H1 (cell line): ENCODE data around the gene LAMA4. TPM values are rescaled to one million over a fixed set of nuclear protein-coding genes. Genes with fewer than 3 reads are reported as not detected.

Experiments used
- CTCF ChIA-PET: fragments of 300-600 bp; sonication (Branson Sonifier 250); formaldehyde crosslinking; loops from one replicate; lab custom pipeline; 2021; ENCODE audit not compliant: partially characterized antibody; lab: Charles Lee
- POLR2A ChIA-PET: fragments of 300-600 bp; sonication (Branson Sonifier 250); formaldehyde crosslinking; loops from one replicate; lab custom pipeline; 2021; ENCODE audit warnings: inconsistent platforms; ENCODE audit not compliant: partially characterized antibody; lab: Charles Lee
- DNase-seq, 2 experiments: peaks; one replicate each; pipeline versions ENCODE4 v3.0.0 to v3.0.0-alpha.2; 2010 to 2022; ENCODE audit warnings: low spot score in 2 of 2, low read depth in 1 of 2, mixed read lengths in 1 of 2
- FAIRE-seq: peaks from 2 replicates; lab custom pipeline; 2011; peaks lifted over from hg19 to GRCh38; lab: Jason Lieb, UNC
- H2AFZ ChIP-seq: 2 replicates; pipeline ENCODE4 v1.8.1; 2012; ENCODE audit warnings: low read length, inconsistent platforms
- H2AK5ac ChIP-seq: 2 replicates; pipeline ENCODE4 v1.6.1; 2013; ENCODE audit warnings: low read depth, low read length
- H2BK120ac ChIP-seq: replicated peaks from 2 replicates; pipeline ENCODE3; 2013; ENCODE audit warnings: low read depth, low read length, inconsistent platforms
- H2BK12ac ChIP-seq: 2 replicates; pipeline ENCODE4 v1.6.1; 2013; ENCODE audit warnings: low read depth, low read length
- H2BK15ac ChIP-seq: 2 replicates; pipeline ENCODE4 v1.6.1; 2013; ENCODE audit warnings: low read length
- H2BK20ac ChIP-seq: 2 replicates; pipeline ENCODE4 v1.6.1; 2013; ENCODE audit warnings: low read length
- H2BK5ac ChIP-seq: 2 replicates; pipeline ENCODE4 v1.6.1; 2013; ENCODE audit warnings: low read depth, low read length
- H3K14ac ChIP-seq: 2 replicates; pipeline ENCODE4 v1.6.1; 2013; ENCODE audit warnings: inconsistent platforms; ENCODE audit not compliant: insufficient read length
- H3K18ac ChIP-seq: 2 replicates; pipeline ENCODE4 v1.6.1; 2013; ENCODE audit warnings: low read length; ENCODE audit errors: extremely low read depth
- H3K23ac ChIP-seq: 2 replicates; pipeline ENCODE4 v1.6.1; 2013; ENCODE audit warnings: inconsistent platforms; ENCODE audit not compliant: insufficient read length
- H3K23me2 ChIP-seq: 2 replicates; pipeline ENCODE4 v1.6.1; 2013; ENCODE audit warnings: low read depth, low read length
- H3K27ac ChIP-seq: 2 replicates; pipeline ENCODE4 v1.6.1; 2011; ENCODE audit warnings: low read depth, low read length, inconsistent platforms
- H3K27me3 ChIP-seq, 4 experiments: replicated peaks in 1 of 4; 1 replicate in 1 of 4; 2 replicates in 3 of 4; pipeline versions ENCODE4 v1.6.1 to v1.8.1; 2011 to 2013; ENCODE audit warnings: low read length in 3 of 4, mild to moderate bottlenecking in 3 of 4, inconsistent platforms in 2 of 4, mixed read lengths in 2 of 4, moderate library complexity in 1 of 4; ENCODE audit not compliant: control insufficient read depth in 3 of 4, insufficient read depth in 3 of 4; ENCODE audit errors: extremely low read depth in 1 of 4
- H3K36me3 ChIP-seq, 4 experiments: 2 replicates each; pipeline versions ENCODE4 v1.6.1 to v1.8.1; 2011 to 2013; ENCODE audit warnings: mild to moderate bottlenecking in 4 of 4, low read length in 3 of 4, moderate library complexity in 2 of 4, control low read depth in 1 of 4, inconsistent platforms in 1 of 4; ENCODE audit not compliant: insufficient read depth in 4 of 4, control insufficient read depth in 2 of 4
- H3K4ac ChIP-seq: replicated peaks from 2 replicates; pipeline ENCODE3; 2013; ENCODE audit warnings: low read length, low read depth, mixed read lengths, inconsistent platforms; ENCODE audit not compliant: insufficient read length
- H3K4me1 ChIP-seq, 4 experiments: replicated peaks in 1 of 4; 1 replicate in 1 of 4; 2 replicates in 3 of 4; pipeline versions ENCODE4 v1.6.1 to v1.8.1; 2011 to 2013; ENCODE audit warnings: low read length in 3 of 4, inconsistent platforms in 2 of 4, mixed read lengths in 1 of 4; ENCODE audit not compliant: insufficient read depth in 4 of 4, control insufficient read depth in 3 of 4
- H3K4me2 ChIP-seq, 2 experiments: 2 replicates each; pipeline versions ENCODE4 v1.6.1 to v1.8.1; 2011 to 2013; ENCODE audit warnings: low read depth in 2 of 2, low read length in 2 of 2, control low read depth in 1 of 2, inconsistent platforms in 1 of 2, mild to moderate bottlenecking in 1 of 2; ENCODE audit not compliant: insufficient read depth in 1 of 2
- H3K4me3 ChIP-seq, 4 experiments: fragments of 200-600, 300-600 bp in 1 of 4; sonication (generic), shearing (Covaris generic), sonication (Bioruptor Twin) in 1 of 4; 2 replicates each; pipeline versions ENCODE4 v1.5.1 to v1.8.1; 2011 to 2016; ENCODE audit warnings: low read length in 4 of 4, low read depth in 3 of 4, control low read depth in 2 of 4, inconsistent platforms in 2 of 4, mild to moderate bottlenecking in 2 of 4, mixed read lengths in 1 of 4, moderate library complexity in 1 of 4; ENCODE audit not compliant: insufficient read depth in 2 of 4; ENCODE audit errors: extremely low read depth in 1 of 4
- H3K56ac ChIP-seq: replicated peaks from 2 replicates; pipeline ENCODE3; 2013; ENCODE audit warnings: low read depth, mild to moderate bottlenecking, mixed read lengths, low read length, inconsistent platforms; ENCODE audit not compliant: insufficient read length
- H3K79me1 ChIP-seq: 2 replicates; pipeline ENCODE4 v1.6.1; 2013; ENCODE audit warnings: low read depth, low read length, control low read depth
- H3K79me2 ChIP-seq, 2 experiments: 2 replicates each; pipeline versions ENCODE4 v1.6.1 to v1.8.1; 2012 to 2013; ENCODE audit warnings: low read length in 2 of 2, mild to moderate bottlenecking in 2 of 2, inconsistent platforms in 1 of 2; ENCODE audit not compliant: insufficient read depth in 2 of 2, control insufficient read depth in 1 of 2
- H3K9ac ChIP-seq, 4 experiments: replicated peaks in 1 of 4; 1 replicate in 1 of 4; 2 replicates in 3 of 4; pipeline versions ENCODE4 v1.6.1 to v1.8.1; 2011 to 2013; ENCODE audit warnings: low read depth in 3 of 4, low read length in 3 of 4, control low read depth in 2 of 4, mild to moderate bottlenecking in 2 of 4, moderate library complexity in 2 of 4, inconsistent platforms in 1 of 4; ENCODE audit errors: extremely low read depth in 1 of 4
- H3K9me3 ChIP-seq, 2 experiments: 2 replicates each; pipeline versions ENCODE4 v1.6.1 to v1.8.1; 2012 to 2013; ENCODE audit warnings: mild to moderate bottlenecking in 2 of 2, moderate library complexity in 2 of 2, control low read depth in 1 of 2, inconsistent platforms in 1 of 2, low read depth in 1 of 2, low read length in 1 of 2, mixed read lengths in 1 of 2; ENCODE audit not compliant: insufficient read depth in 2 of 2
- H4K20me1 ChIP-seq, 2 experiments: replicated peaks in 1 of 2; 2 replicates each; pipeline versions ENCODE3 to v1.8.1; 2011 to 2013; ENCODE audit warnings: inconsistent platforms in 2 of 2, low read length in 2 of 2, mild to moderate bottlenecking in 1 of 2; ENCODE audit not compliant: insufficient read depth in 2 of 2, control insufficient read depth in 1 of 2
- H4K5ac ChIP-seq: 2 replicates; pipeline ENCODE4 v1.6.1; 2013; ENCODE audit warnings: low read length, low read depth, mixed read lengths, inconsistent platforms; ENCODE audit not compliant: insufficient read length
- H4K8ac ChIP-seq: 2 replicates; pipeline ENCODE4 v1.8.0; 2013; ENCODE audit warnings: mild to moderate bottlenecking, moderate library complexity, low read length, inconsistent platforms; ENCODE audit not compliant: insufficient read depth; ENCODE audit errors: extremely low read depth
- H4K91ac ChIP-seq: replicated peaks from 2 replicates; pipeline ENCODE3; 2013; ENCODE audit warnings: low read length, mixed read lengths, inconsistent platforms; ENCODE audit not compliant: insufficient read length
- ASH2L ChIP-seq: fragments of 200-600, 300-600 bp; sonication (generic); IDR thresholded peaks from one replicate; pipeline ENCODE4 v1.7.1; 2017; ENCODE audit warnings: low read length
- ATF3 ChIP-seq: IDR thresholded peaks from 2 replicates; pipeline ENCODE4 v1.6.1; 2011; ENCODE audit warnings: low read depth, mild to moderate bottlenecking, low read length; ENCODE audit not compliant: insufficient read depth
- NANOG ChIP-seq: IDR thresholded peaks from 2 replicates; pipeline ENCODE4 v1.6.1; 2011; ENCODE audit warnings: low read length, low read depth, mild to moderate bottlenecking, inconsistent platforms; ENCODE audit not compliant: insufficient read depth, poor library complexity, severe bottlenecking
- RAD21 ChIP-seq, 2 experiments: IDR thresholded peaks in 1 of 2; conservative IDR thresholded peaks in 1 of 2; 2 replicates each; pipeline ENCODE4 v1.6.1; 2011; ENCODE audit warnings: low read depth in 2 of 2, low read length in 2 of 2, improper control_type of control experiment in 1 of 2, inconsistent platforms in 1 of 2, mild to moderate bottlenecking in 1 of 2, moderate library complexity in 1 of 2
- RXRA ChIP-seq: IDR thresholded peaks from 2 replicates; pipeline ENCODE4 v1.6.1; 2011; ENCODE audit warnings: low read depth, mild to moderate bottlenecking, low read length, moderate library complexity; ENCODE audit not compliant: insufficient read depth
- SIX5 ChIP-seq: IDR thresholded peaks from 2 replicates; pipeline ENCODE4 v1.6.1; 2011; ENCODE audit warnings: mild to moderate bottlenecking, low read depth, low read length
- TAF7 ChIP-seq: optimal IDR thresholded peaks from 2 replicates; pipeline ENCODE3; 2011; ENCODE audit warnings: low read depth, mild to moderate bottlenecking, inconsistent platforms, low read length, moderate library complexity, borderline replicate concordance
- USF2 ChIP-seq: IDR thresholded peaks from 2 replicates; pipeline ENCODE4 v1.6.1; 2011; ENCODE audit warnings: low read length, improper control_type of control experiment
- WGBS, 2 experiments: shearing (Covaris generic) in 1 of 2; methylation state at CpG; one replicate each; pipeline versions ENCODE4 v1.1.6 to v1.1.7; 2013 to 2015; ENCODE audit warnings: low lambda C conversion rate in 2 of 2, mixed read lengths in 2 of 2, inconsistent platforms in 1 of 2, low coverage in 1 of 2, missing lambda C conversion rate in 1 of 2; ENCODE audit not compliant: insufficient replicate concordance in 2 of 2, insufficient coverage in 1 of 2, insufficient read length in 1 of 2; ENCODE audit errors: extremely low coverage in 1 of 2, missing lambda C conversion rate in 1 of 2; 5-methylcytosine and 5-hydroxymethylcytosine counted together
- polyA plus RNA-seq, 7 experiments: library from polyadenylated mRNA; depleted of rRNA in 3 of 7; stranded (reverse) in 5 of 7; unstranded in 2 of 7; fragments of >200 nt in 5 of 7; fragments of 200-250 nt in 2 of 7; gene quantifications; 1 replicate in 5 of 7; 2 replicates in 1 of 7; 4 replicates in 1 of 7; pipeline versions ENCODE4 v1.2.1 to v1.2.3, GENCODE V29; 2011 to 2013; ENCODE audit warnings: missing spikeins in 2 of 7, mixed read lengths in 2 of 7
- total RNA-seq: library from RNA; stranded (reverse); fragmentation: NEBNext Ultra II Directional; extraction: Animal tissue kit (Norgen Biotek cat#: 25700); gene quantifications from 2 replicates; pipeline ENCODE4 v1.2.1, GENCODE V29; 2021
- TF ChIP-seq, protein P1 (sequence below): IDR thresholded peaks from 2 replicates; pipeline ENCODE4 v1.6.1; 2012; ENCODE audit warnings: inconsistent platforms

Gene LAMA4
- total and polyA plus RNA-seq, 2 of the 8 experiments (the other 6 are each of a cell fraction or from before 2014, with no cell fraction given), result 0.95 to 1.5 TPM

- no peak overlapping the region for H3K9ac ChIP-seq
- no peak overlapping the region for H2BK120ac ChIP-seq
- H3K27me3 ChIP-seq, result no peaks in the 10 kb centered on the region
- H4K5ac ChIP-seq, result no peak overlapping the region
- H4K8ac ChIP-seq, result no peak overlapping the region
- H4K20me1 ChIP-seq, result no peaks in the 10 kb centered on the region
- no peaks in the 10 kb centered on the region for H3K36me3 ChIP-seq
- H3K18ac ChIP-seq, result no peak overlapping the region
- TF ChIP-seq, protein P1, sequence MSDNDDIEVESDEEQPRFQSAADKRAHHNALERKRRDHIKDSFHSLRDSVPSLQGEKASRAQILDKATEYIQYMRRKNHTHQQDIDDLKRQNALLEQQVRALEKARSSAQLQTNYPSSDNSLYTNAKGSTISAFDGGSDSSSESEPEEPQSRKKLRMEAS, result no peak
- TF ChIP-seq ATF3, result no peak
- no peak for TF ChIP-seq TAF7
- no peak for TF ChIP-seq SIX5
- TF ChIP-seq RXRA, result no peak
- TF ChIP-seq ASH2L, result no peak
- TF ChIP-seq USF2, result no peak
- TF ChIP-seq RAD21 (IDR thresholded peaks at IDR 0.05 in 1 of 2, conservative IDR thresholded peaks at IDR 0.05 in 1 of 2; ENCODE audit: low read depth in 2 of 2, low read length in 2 of 2), result no peak
- no peak for TF ChIP-seq NANOG
- no peak overlapping the region for H3K23ac ChIP-seq
- CTCF ChIA-PET, result no interaction called here
- DNase-seq (no peak), FAIRE-seq (no peak)
- H2BK20ac ChIP-seq, result no peak overlapping the region
- no peaks in the 10 kb centered on the region for H3K79me2 ChIP-seq
- POLR2A ChIA-PET, result no interaction called here
- H3K23me2 ChIP-seq, result no peaks in the 10 kb centered on the region
- no peaks in the 10 kb centered on the region for H3K79me1 ChIP-seq
- no peak overlapping the region for H4K91ac ChIP-seq
- H3K4me3 ChIP-seq, result no peak overlapping the region
- H3K56ac ChIP-seq, result no peak overlapping the region
- H2AK5ac ChIP-seq, result no peak overlapping the region
- no peak overlapping the region for H2BK5ac ChIP-seq
- no peak overlapping the region for H3K4ac ChIP-seq
- H3K4me1 ChIP-seq, result peaks cover 0 to 6% (median 2%) of the 10 kb centered on the region in 4 experiments; a peak in 3 of 7 replicates
- no peak overlapping the region for H2AFZ ChIP-seq
- H3K9me3 ChIP-seq, result no peaks in the 10 kb centered on the region
- H3K4me2 ChIP-seq, result no peak overlapping the region
- no peak overlapping the region for H3K27ac ChIP-seq
- no peak overlapping the region for H2BK12ac ChIP-seq
- 94% methylated on average over 2 of the region's 2 CpGs; no CpG with 5 or more reads in 1 of the 2 experiments for WGBS, 2 experiments
- H3K14ac ChIP-seq, result no peak overlapping the region
- H2BK15ac ChIP-seq, result no peak overlapping the region
Measured at GRCh38 chr6:112207776-112208175, 46.6 kb downstream of the LAMA4 start.
